Kidney (tissue), 14 donors: ENCODE results near the gene AMD1. TPM values are rescaled to one million over a fixed set of nuclear protein-coding genes. Genes with fewer than 3 reads are reported as not detected.

Experiments
- DNase-seq, 5 donors: peaks; one replicate each; pipeline ENCODE4 v3.0.0-alpha.2; 2013 to 2020
- FAIRE-seq: peaks from 2 replicates; lab custom pipeline; 2012; peaks lifted over from hg19 to GRCh38; lab: Jason Lieb, UNC
- H3K27ac ChIP-seq, 2 donors: one replicate each; pipeline ENCODE4 v1.7.0; 2013; ENCODE audit warnings: low read depth in 2 of 2, low read length in 2 of 2, inconsistent platforms in 1 of 2
- H3K27me3 ChIP-seq: one replicate; pipeline ENCODE4 v1.7.1; 2013; ENCODE audit warnings: low read length, inconsistent platforms; ENCODE audit not compliant: control insufficient read depth, insufficient read depth
- H3K36me3 ChIP-seq, 3 donors: one replicate each; pipeline versions ENCODE4 v1.7.0 to v1.7.1; 2013; ENCODE audit warnings: low read length in 3 of 3, control low read depth in 1 of 3, inconsistent platforms in 1 of 3; ENCODE audit not compliant: insufficient read depth in 3 of 3, control insufficient read depth in 2 of 3
- H3K4me1 ChIP-seq, 3 donors: one replicate each; pipeline versions ENCODE4 v1.7.0 to v1.7.1; 2013; ENCODE audit warnings: low read length in 3 of 3, inconsistent platforms in 1 of 3, low read depth in 1 of 3; ENCODE audit not compliant: control insufficient read depth in 2 of 3, insufficient read depth in 2 of 3
- H3K4me3 ChIP-seq, 3 donors: one replicate each; pipeline versions ENCODE4 v1.7.0 to v1.8.1; 2013; ENCODE audit warnings: low read length in 3 of 3, control low read depth in 1 of 3, inconsistent platforms in 1 of 3
- H3K9ac ChIP-seq, 3 donors: one replicate each; pipeline versions ENCODE4 v1.7.0 to v1.7.1; 2013; ENCODE audit warnings: low read length in 3 of 3, control low read depth in 1 of 3, inconsistent platforms in 1 of 3
- H3K9me3 ChIP-seq, 3 donors: one replicate each; pipeline versions ENCODE4 v1.7.0 to v1.7.1; 2013; ENCODE audit warnings: low read length in 3 of 3, control low read depth in 1 of 3, inconsistent platforms in 1 of 3; ENCODE audit not compliant: control insufficient read depth in 2 of 3, insufficient read depth in 1 of 3
- CTCF ChIP-seq: IDR thresholded peaks from 3 replicates; pipeline ENCODE4 v1.5.1; 2012; ENCODE audit warnings: mild to moderate bottlenecking, moderate library complexity, borderline replicate concordance; ENCODE audit not compliant: insufficient read depth; ENCODE audit errors: extremely low read depth
- intact Hi-C: fragments of 100-400 bp; cut with DNase I; formaldehyde crosslinking; loops from one replicate; pipeline ENCODE4 v1.11.1; 2022
- polyA plus RNA-seq: library from polyadenylated mRNA; stranded (reverse); fragments of 350-450 nt; fragmentation: Illumina TruSeq; extraction: RNeasy Lipid Tissue Mini Kit (QIAGEN cat#74804); gene quantifications from one replicate; pipeline ENCODE4 v1.2.3, GENCODE V29; 2014; ENCODE audit warnings: low read depth, low replicate concordance; ENCODE audit not compliant: insufficient read depth
- total RNA-seq: library from RNA; stranded (reverse); fragmentation: NEBNext Ultra II Directional; extraction: Animal tissue kit (Norgen Biotek cat#: 25700); gene quantifications from one replicate; pipeline ENCODE4 v1.2.1, GENCODE V29; 2021
- donor health status: control.
- donor health status: control.
- donor health status: control.
- donor health status: control.
- donor health status: control.
- donor health status: DM: yes; HTN: yes; CAD: no.
- donor health status: Normal renal cell carcinoma (clear cell type).

Gene AMD1
- total and polyA plus RNA-seq, 2 donors from 2014 or later = 32.8 to 72.3 TPM

GRCh38 chr6:110876806-110877564, 2.4 kb downstream of the AMD1 start:
- no peaks in the 10 kb centered on the region for H3K36me3 ChIP-seq
- peaks cover 3 to 17% (median 3%) of the 10 kb centered on the region in 3 donors for H3K4me1 ChIP-seq
- FAIRE-seq = no peak
- H3K4me3 ChIP-seq = peak overlapping the region; percentile 75 to 85 (median 76)
- H3K27ac ChIP-seq = peak overlapping the region; percentile 87 to 95
- DNase-seq = peak in 2 of 5 donors; percentile 40 to 45
- TF ChIP-seq CTCF = no peak
- intact Hi-C loops = no loop called here
- H3K9ac ChIP-seq = peak overlapping the region in 2 of 3 donors; percentile 67 to 82
- H3K27me3 ChIP-seq = no peaks in the 10 kb centered on the region
- no peaks in the 10 kb centered on the region for H3K9me3 ChIP-seq

GRCh38 chr6:110877569-110877968, 3.0 kb downstream of the AMD1 start:
- no peak overlapping the region for H3K27ac ChIP-seq
- no peak for TF ChIP-seq CTCF
- no peaks in the 10 kb centered on the region for H3K36me3 ChIP-seq
- H3K4me3 ChIP-seq = peak overlapping the region; percentile 75 to 85 (median 76)
- FAIRE-seq (no peak), DNase-seq (no peak)
- intact Hi-C loops = no loop called here
- peak overlapping the region in 1 of 3 donors; percentile 82 for H3K9ac ChIP-seq
- H3K27me3 ChIP-seq = no peaks in the 10 kb centered on the region
- H3K9me3 ChIP-seq = no peaks in the 10 kb centered on the region
- H3K4me1 ChIP-seq = peaks cover 3 to 23% (median 3%) of the 10 kb centered on the region in 3 donors

GRCh38 chr6:110878751-110879522, 4.4 kb downstream of the AMD1 start:
- Histone ChIP-seq H3K4me1 (peaks cover 3 to 24% (median 3%) of the 10 kb centered on the region in 3 donors), H3K36me3 (no peaks in the 10 kb centered on the region), H3K9me3 (no peaks in the 10 kb centered on the region), H3K4me3 (peak overlapping the region in 2 of 3 donors; percentile 24 to 34), H3K27ac (no peak overlapping the region), H3K27me3 (no peaks in the 10 kb centered on the region), H3K9ac (peak overlapping the region in 1 of 3 donors; percentile 13)
- DNase-seq (peak in 3 of 5 donors; percentile 34 to 70 (median 52)), FAIRE-seq (no peak)
- TF ChIP-seq CTCF = peak; percentile 17
- intact Hi-C loops = no loop called here
